Putamen (tissue), 1 donor: Measurements from ENCODE around the gene NME3.

ENCODE experiments used
- DNase-seq: peaks from one replicate; pipeline ENCODE4 v3.0.0-alpha.2; 2016; ENCODE audit warnings: low spot score

The NME3 gene

GRCh38 chr16:1780677-1781072 lies 9.3 kb upstream of the NME3 start:
- DNase-seq = no peak

- no peak for DNase-seq
Measured at GRCh38 chr16:1779741-1780676, 8.7 kb upstream of the NME3 start.

GRCh38 chr16:1779234-1779701 lies 7.9 kb upstream of the NME3 start:
- no peak for DNase-seq

- no peak for DNase-seq
Measured at GRCh38 chr16:1778200-1779179, 7.1 kb upstream of the NME3 start.

- no peak for DNase-seq
Measured at GRCh38 chr16:1777375-1778199, 6.2 kb upstream of the NME3 start.

DNA sequence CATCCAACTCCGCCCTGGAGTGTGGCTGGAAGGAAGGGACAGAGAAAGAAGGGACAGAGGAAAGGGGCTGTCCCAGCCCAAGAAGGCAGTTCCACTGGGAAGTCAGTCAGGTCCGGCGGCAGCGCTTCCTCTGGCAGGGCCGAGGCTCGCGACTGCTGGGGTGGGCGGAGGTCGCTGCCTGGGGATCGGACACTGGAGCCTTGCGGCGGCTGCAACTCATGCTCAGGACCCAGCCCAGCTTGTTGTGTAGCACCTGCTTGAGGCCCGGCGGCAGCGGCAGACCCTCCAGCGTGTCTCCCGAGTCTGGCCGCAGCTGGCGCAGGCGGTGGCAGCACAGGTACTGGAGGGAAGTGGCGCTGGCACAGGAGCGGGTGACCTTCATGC lies 5.6 kb upstream of the NME3 start:
- DNase-seq = no peak

DNA sequence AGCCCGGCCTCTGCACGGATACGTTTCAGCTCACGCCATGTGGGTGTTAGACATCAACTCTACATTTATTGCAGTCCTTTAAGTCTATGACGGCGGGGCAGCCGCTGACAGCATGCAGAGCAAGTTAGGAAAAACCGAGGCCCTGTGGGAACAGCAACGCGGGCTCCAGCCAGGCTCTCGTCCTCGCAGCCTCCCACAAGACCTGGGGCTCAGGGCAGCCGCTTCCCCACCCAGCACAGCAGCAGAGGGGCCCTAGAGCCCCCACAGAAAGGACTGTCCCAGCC lies 5.3 kb upstream of the NME3 start:
- DNase-seq = no peak

DNA sequence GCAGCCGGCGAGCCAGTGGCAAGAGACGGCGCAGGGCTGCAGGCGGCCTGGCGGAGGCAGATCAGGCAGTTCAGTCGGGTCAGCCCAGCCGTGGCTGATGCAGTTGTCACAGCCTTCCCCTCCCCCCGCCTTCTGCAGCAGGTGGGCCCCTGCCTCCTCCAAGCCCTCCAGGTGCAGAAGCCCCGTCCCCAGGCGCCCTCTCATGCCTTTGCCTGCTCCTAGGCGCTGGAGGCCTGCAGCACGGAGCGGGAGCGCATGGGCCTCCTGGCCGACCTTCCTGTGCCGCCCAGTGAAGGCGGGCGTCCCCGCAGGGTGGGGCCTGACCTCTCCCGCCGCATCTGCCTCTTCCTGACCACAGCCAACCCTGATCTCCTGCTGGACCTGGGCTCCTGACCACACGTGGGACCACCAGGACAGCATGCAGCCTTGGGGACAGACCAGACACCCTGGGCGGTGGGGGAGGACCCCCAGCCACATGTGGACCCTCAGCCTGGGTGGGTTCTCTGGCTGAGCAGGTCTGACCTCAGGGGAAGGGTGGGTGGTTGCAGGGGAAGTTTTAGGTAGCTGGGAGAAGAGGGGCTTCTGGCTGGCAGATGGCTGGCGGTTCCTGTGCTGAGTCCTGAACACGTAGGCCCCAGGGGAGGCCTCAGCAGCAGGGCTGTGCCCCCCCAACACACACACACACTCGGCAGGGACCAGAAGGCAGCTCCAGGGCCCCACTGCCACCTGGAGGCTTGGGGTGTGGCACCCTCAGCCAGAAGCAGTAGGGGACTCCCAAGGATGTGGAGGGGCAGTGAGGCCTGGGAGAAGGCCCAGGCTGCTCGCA lies 4.7 kb upstream of the NME3 start:
- DNase-seq = no peak

DNA sequence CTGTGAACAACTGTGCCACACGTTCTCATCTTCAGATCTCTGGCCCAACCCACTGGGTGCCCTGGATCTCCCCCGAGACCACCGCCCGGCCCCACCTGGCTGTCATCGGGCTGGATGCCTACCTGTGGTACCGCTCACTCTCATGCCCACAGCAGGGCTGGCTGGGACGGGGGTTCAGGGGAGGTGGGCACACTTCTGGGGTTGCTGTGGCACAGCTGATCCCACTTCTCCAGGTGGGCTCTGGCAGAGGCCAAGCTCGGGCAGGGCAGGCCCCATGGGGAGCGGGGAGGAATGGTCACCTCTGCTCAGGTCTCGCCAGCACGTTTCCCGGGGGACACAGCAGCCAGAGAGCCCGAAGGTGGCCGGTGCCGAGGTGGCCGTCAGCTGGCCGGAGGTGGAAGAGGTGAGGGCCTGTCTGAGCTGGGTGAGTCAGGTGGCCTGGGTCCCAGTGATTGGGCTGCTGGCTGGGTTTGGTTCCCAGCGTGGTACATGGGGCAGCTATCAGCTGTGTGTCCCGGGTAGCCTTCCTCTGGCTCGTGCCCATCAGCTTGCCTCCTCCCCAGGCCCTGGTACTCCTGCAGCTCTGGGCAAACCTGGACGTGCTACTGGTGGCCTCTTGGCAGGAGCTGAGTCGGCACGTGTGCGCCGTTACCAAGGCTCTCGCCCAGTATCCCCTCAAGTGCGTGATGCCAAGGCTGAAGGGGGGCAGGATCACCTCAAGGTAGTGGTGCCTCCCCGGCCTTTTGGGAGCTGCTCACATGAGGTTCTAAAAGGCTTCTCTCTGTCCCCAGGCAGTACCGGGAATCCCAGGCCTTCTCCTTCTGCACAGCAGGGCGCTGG lies 3.9 kb upstream of the NME3 start:
- DNase-seq = no peak

DNA sequence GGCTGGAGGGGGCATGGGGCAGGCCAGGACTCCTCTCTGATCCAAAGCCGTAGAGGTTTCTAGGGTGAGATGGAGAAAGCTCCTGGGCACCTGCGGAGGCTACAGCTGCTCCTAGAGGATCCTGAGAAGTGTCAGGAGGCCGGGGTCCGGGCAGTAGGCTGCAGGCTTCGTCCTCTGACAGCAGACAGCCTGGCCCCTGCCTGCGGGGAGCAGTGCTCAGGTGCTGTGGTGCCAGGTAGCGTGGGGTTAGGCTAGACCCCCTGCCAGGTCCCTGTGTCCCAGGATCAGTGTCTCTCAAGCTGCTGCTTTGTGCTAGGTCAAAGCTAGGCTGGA lies 3.1 kb upstream of the NME3 start:
- DNase-seq = no peak

GRCh38 chr16:1773703-1774447 lies 2.5 kb upstream of the NME3 start:
- DNase-seq = no peak

GRCh38 chr16:1772908-1773702 lies 1.8 kb upstream of the NME3 start, which contains the start of gene MRPS34:
TSS of gene MRPS34 (minus strand) at chr16:1773134. CDS start at chr16:1773119, 15 bp downstream.
- DNase-seq = peak; percentile 83

DNA sequence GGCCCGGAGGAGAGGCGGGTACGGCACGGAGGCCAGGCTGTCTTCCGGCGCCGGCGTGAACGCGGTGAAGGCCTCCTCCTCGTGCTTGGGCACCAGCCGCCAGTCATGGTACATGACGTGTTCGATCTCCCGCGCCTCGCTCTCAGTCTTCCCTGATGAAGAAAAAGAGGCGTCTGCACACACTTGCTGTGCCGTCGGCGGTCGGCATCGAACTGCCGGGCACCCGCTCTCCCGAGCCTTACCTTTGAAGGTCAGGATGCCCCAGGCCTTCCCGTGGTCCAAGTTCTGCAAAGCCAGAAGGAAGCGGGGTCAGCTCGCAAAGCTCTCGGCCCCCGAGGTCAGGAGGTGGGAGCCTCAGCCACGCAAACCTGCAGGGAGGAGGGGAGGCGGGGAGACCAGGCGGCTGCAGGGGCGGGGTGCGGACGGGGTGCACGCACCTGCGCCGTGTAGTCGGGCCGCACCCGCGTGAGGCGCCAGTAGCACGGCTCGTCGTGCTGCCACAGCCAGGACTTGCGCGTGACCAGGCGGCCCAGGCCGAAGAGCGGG lies 1.1 kb upstream of the NME3 start, which contains the start of gene EME2:
TSS of gene EME2 (plus strand) at position 449 of the 546 bp plus-strand sequence. CDS start 418 bp downstream, outside the sequence.
- no peak for DNase-seq

GRCh38 chr16:1771864-1772361 lies 570 bp upstream of the NME3 start:
- DNase-seq = no peak

- DNase-seq = no peak
Measured at GRCh38 chr16:1770328-1771187, 785 bp downstream of the NME3 start.

DNA sequence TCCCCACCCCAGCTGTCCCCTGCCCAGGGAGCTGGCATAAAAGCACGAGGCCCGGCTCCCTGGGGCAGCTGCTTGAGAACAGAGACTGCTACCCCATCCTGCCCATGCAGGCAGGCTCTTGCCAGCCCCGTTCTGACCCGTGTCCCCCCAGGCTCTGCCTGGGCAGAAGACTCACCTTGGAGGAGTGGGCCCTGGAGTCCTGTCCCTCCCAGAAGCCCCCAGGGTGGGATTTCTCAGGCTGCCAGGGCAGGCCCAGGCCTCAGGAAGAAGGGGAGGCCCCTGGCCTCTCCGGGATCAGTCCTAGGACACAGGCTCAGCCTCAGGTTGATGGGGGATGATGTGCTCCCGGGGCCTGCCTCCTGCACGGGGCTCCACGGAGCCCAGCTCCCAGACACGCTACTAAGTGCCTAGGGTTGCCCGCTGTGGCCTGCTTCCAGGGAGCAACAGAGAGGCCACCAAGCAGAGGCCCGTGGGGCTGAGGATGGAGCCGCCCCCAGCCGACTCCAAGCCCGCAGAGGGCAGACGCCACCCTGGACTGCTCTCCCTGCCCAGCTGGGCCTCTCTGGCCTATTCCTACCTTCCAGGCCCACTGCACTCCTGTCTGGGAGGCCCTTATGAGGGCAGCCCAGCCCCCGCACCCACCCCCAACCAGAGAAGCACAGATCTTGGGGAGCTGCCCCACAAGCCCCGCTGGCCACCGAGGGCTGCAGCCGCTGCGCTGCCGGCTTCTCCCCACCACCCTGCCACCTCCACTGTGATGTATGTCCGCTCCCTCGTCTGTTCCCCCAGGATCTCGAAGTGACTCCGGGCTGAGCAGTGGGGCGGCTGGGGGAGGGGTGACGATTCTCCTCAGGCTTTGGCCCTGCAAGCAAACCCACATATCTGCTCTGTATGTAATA lies 1.7 kb downstream of the NME3 start:
- DNase-seq = no peak
